K562 (cell line): Measurements from ENCODE around the gene CEP89. TPM values are rescaled to one million over a fixed set of nuclear protein-coding genes. Genes with fewer than 3 reads are reported as not detected.

ENCODE experiments used
- DDX20 ChIP-seq: fragments of 450-650 bp; IDR thresholded peaks from 2 replicates; pipeline ENCODE4 v1.6.1; 2016; ENCODE audit warnings: missing genetic modification characterization, low read depth, mild to moderate bottlenecking, missing compliant biosample characterization, moderate library complexity
- NR3C1 ChIP-seq: sonication (generic); formaldehyde crosslinking; IDR thresholded peaks from 2 replicates; pipeline ENCODE4 v1.8.1; 2022; ENCODE audit warnings: missing genetic modification reagents
- PCBP2 ChIP-seq: fragments of 200-400 bp; formaldehyde crosslinking; IDR thresholded peaks from 2 replicates; pipeline ENCODE4 v1.6.1; 2018; ENCODE audit warnings: low read length, low read depth, mild to moderate bottlenecking, moderate library complexity; ENCODE audit not compliant: poor library complexity, severe bottlenecking
- REST ChIP-seq, 2 experiments: fragments of 450-650 bp; formaldehyde crosslinking in 1 of 2; IDR thresholded peaks; 2 replicates each; pipeline versions ENCODE4 v1.4.0 to v1.6.1; 2014 to 2020; ENCODE audit warnings: mild to moderate bottlenecking in 2 of 2, borderline replicate concordance in 1 of 2, low read depth in 1 of 2
- RFX5 ChIP-seq: IDR thresholded peaks from 2 replicates; pipeline ENCODE4 v1.6.1; 2011; ENCODE audit warnings: low read depth, mild to moderate bottlenecking, improper control_type of control experiment, low read length
- ZBTB40 ChIP-seq, 2 experiments: fragments of 450-650 bp in 1 of 2; sonication (generic) in 1 of 2; formaldehyde crosslinking in 1 of 2; IDR thresholded peaks; 2 replicates each; pipeline versions ENCODE4 v1.7.1 to v1.9.0; 2016 to 2022; ENCODE audit warnings: inconsistent platforms in 1 of 2, mild to moderate bottlenecking in 1 of 2, missing genetic modification reagents in 1 of 2
- ZBTB43 ChIP-seq: sonication (generic); formaldehyde crosslinking; IDR thresholded peaks from 2 replicates; pipeline ENCODE4 v1.8.0; 2023; ENCODE audit warnings: mild to moderate bottlenecking, missing genetic modification reagents
- ZNF507 ChIP-seq: conservative IDR thresholded peaks from 2 replicates; pipeline ENCODE4 v1.6.1; 2017; ENCODE audit warnings: missing genetic modification characterization, missing compliant biosample characterization
- ZSCAN29 ChIP-seq: fragments of 450-650 bp; IDR thresholded peaks from 2 replicates; pipeline ENCODE4 v1.6.1; 2017
- polyA plus RNA-seq, 8 experiments: library from polyadenylated mRNA; depleted of rRNA in 4 of 8; stranded (reverse) in 5 of 8; unstranded in 3 of 8; fragments of >200 nt; fragmentation: Nextera tagmentation in 2 of 8; fragmentation: Illumina TruSeq in 1 of 8; extraction: Ambion mirVana in 2 of 8; extraction: Trizol in 1 of 8; gene quantifications; 2 replicates each; pipeline versions ENCODE4 v1.2.1 to v1.2.3, GENCODE V29; 2011 to 2014; ENCODE audit warnings: inconsistent platforms in 1 of 8, missing spikeins in 1 of 8
- total RNA-seq, 7 experiments: library from RNA; depleted of rRNA in 6 of 7; stranded (reverse); fragments of >200 nt in 6 of 7; fragmentation: Illumina TruSeq in 2 of 7; extraction: Trizol in 2 of 7; gene quantifications; 2 replicates each; pipeline versions ENCODE4 v1.2.1 to v1.2.3, GENCODE V29; 2011 to 2021; ENCODE audit warnings: low replicate concordance in 1 of 7

The CEP89 gene
- total and polyA plus RNA-seq, 9 of the 15 experiments (the other 6 are each of a cell fraction or from before 2014, with no cell fraction given) = 5.5 to 15.0 (median 7.2) TPM

GRCh38 chr19:32909257-32909656, 62.5 kb downstream of the CEP89 start (continued):
- TF ChIP-seq ZBTB40 (IDR thresholded peaks at IDR 0.05) (no peak), ZBTB40 (CRISPR knock-in tag; IDR thresholded peaks at IDR 0.05) (no peak), ZNF507 (tag) (no peak), NR3C1 (CRISPR knock-in tag) (no peak), PCBP2 (no peak), DDX20 (no peak), ZSCAN29 (no peak), REST (IDR thresholded peaks at IDR 0.05; ENCODE audit: borderline replicate concordance) (no peak; the same call in 1 of the 2 replicates), REST (CRISPR knock-in tag; IDR thresholded peaks at IDR 0.05; ENCODE audit: low read depth) (no peak), ZBTB43 (CRISPR knock-in tag) (no peak), RFX5 (no peak)
